ENCODE measurements around the gene TSPAN32.

TSPAN32 gene

DNA sequence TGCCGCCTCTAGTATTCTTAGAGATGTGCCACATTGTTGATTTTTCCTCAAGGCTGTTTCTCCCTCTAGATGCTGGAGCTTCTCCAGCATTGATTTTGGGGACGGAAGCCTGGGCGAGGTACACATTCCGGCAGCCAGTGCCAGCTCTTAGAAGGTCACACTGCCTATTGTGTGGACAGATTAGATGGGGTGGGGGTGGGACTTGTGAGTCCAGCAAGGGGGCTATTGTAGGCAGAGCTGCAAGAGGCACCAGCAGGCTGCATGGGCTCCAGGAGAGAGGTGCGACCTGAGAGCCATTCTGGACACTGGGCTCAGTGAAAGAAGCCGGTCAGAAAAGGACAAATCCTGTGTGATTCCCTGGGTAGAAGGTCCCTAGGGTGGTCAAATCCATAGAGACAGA lies 12.5 kb upstream of the TSPAN32 start:
- no peak for DNase-seq (ENCODE audit: low spot score)

DNA sequence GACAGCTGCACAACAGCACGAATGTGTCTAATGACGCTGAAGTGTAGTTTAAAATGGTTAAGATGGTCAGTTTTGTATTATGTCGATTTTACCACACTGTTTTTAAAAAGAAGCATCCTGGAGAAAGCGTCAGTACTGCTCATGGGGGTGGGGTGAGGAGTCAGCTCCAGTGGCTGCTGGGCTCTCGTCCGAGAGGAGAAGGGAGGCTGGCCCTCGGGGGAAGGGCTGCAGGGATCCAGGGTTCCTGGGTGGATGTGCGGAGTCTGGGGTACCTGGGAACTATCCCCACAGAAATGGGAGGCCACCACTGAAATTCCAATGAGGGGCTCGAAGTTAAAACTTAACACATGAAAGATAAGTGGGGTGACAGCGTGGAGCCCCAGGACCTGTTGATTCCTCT lies 12.0 kb upstream of the TSPAN32 start:
- DNase-seq (ENCODE audit: low spot score) = no peak

DNA sequence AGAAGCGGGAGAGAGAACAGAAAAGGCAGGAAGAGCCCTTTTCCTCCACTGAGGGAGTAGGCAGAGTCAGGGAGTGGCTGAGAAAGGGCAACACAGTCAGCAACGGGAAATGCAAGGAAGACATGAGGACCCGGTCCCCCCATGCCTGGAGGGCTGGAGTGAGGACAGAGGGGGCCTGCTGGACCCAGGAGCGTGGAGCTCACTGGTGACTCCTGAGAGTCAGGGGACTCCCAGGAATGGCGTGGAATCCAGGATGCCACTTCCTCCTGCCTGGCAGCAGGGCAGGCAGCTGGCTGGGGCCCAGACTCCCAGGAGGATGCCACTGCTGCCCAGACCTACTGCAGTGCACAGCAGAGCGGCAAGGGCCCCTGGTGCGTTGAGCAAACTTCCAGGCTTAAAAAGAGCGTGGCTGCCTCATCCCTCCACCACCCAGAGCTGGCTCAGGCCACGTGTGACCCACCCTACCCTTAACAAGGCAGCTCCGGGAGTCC lies 11.4 kb upstream of the TSPAN32 start:
- DNase-seq (ENCODE audit: low spot score) = no peak

DNA sequence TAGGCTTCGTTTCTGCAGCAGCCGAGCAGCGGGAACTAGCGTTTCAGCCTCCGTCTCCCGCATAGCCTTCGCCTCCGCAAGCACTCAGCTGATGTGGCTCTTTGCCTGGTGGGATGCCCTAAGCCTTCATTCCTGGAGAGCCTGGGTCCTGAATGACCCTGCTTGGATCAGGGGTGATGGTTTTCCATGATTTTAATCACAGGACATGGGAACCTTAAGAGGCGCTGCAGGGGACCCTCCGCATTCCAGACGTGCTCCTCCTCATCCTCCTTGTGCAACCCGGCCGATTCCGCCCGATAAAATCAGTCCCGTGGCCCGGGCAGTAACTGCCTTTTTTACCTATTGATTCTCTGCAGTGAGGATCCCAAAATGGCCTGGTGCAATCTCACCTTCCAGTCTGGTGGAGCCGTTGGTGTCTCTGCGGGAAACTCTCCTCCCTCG lies 8.3 kb upstream of the TSPAN32 start:
- no peak for DNase-seq (ENCODE audit: low spot score)

DNA sequence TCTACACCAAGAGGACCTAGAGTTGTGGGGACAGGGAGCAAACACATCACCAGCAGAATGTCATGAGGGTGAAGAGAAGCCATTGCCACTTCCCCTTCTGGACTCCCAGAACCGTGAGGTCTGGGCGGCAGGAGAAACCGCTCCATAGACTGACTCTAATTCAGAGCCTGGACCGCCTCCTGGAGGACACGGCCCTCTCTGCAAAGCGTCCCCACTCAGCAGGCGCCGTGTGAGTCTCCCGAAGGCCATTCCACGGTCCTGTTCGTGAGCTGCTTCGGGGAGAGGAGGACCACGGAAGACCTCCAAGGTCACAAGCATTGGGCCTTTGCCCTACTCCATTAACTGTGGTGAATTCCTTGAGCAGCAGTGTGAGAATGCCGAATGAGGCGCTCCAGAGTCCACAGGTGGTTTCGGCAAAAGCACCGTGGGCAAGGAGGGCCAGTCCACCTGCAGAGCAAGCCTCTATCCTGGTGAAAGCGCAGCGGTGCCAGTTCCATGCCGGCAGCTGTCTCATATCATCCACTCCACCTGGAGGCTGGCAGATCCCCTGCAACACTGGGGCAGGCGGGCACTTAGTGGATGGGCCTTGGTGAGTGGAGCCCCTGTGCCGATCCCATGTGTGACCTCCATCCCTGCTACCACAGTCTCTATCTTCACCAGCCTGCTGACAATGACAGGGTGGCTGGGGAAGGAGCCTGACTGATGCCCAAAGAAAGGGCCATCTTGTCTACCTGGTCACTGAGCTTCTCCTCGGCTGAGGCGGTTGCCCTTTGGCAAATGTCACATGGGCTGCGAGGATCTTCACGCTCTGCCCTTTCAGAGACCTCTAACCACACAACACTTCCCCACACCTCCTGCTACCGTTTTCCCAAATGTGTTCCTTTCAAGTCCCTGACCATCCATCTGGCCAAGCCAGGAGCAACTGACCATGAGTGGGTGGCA lies 7.6 kb upstream of the TSPAN32 start:
- DNase-seq (ENCODE audit: low spot score) = no peak

DNA sequence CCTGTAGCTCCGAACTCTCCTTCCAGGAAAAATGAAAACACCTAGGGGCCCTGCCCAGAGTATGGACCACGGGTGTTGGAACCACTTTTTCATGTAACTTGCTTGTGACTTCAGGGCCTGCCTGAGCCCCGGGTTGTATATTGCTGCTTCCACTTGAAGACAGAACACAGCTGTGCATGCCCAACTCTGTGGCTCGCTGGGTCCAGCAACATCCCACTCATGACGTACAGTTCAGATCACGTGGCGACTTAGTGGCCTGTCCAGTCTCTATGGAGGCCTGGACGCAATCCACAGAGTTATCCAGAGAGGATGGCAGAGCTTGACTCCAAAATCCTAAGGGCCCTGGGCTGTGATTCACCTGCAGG lies 6.9 kb upstream of the TSPAN32 start:
- no peak for DNase-seq (ENCODE audit: low spot score)

DNA sequence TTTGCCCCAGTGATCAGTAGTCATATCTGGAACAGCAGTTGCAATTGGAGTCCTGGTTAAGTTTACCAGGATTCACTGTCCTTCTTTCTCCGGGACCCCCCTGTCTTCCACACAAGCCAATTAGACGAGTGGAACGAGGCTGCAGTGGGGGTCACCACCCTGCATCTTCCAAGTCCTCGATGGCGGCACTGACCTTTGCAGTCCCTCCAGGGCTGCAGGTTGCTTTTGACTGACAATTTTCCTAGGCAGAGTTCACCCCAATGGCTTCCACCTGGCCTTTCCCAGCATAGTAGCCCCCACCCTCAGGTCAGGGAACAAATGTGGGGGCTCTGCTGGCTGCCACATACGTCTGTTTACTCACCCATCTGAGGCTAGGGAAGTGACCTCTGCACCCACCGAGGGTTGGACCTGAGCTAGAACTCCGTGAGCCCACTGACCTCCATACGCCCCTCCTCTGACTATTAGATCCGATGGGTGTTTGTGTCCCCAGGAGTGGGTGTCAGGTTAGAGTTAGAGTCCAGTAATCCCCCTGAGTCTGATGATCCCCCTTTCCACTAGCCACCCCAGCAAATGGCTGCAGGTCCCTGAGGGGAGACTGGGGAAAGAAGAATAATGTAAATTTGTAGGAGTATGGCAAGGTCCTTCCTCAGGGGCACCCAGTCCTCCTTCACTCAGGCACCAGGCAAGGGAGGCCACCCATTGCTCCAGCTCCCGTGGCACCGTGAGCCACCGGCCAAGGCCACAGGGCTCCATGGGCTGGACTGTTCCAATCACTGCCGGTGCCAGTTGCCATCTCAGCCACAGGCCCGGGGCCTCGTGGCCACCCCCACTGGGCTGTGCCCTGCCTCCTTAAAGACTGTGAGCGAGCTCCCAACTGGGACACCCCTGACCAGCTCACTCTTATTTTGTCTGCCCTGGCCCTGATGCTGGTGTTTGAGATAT lies 5.6 kb upstream of the TSPAN32 start:
- DNase-seq (ENCODE audit: low spot score) = no peak

DNA sequence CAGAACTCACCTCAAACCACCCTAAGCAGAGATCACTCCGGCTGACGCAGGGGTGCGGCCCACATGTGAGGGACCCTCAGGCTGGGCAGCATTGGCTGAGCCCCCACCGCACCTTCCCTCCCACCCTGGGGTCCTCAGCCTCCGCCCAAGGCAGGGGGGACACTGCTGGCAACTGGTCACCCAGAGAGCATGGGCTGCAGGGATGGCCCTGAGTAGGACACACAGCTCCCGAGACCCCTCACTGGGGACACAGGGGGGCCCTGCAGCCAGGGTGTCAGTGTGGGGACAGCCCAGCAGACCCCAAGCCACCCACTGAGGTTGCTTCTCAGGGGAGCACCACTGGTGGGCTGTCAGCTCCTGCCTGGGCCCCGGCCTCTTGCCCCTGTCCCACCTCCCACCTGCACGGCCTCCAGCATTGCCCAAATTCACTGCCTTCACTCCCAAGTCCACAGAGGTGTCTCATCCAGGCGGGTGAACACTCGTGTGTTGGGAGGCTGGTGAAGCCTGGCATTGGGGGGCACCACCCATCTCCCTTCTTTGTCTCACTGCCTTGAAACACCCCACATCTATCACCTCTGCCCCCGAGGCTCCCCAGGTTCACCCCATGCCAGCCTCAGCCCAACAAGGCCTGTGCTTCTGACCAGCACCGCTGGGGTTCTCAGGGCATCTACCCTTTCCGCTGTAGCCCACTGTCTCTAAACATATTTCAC lies 4.7 kb upstream of the TSPAN32 start:
- DNase-seq (ENCODE audit: low spot score) = no peak

DNA sequence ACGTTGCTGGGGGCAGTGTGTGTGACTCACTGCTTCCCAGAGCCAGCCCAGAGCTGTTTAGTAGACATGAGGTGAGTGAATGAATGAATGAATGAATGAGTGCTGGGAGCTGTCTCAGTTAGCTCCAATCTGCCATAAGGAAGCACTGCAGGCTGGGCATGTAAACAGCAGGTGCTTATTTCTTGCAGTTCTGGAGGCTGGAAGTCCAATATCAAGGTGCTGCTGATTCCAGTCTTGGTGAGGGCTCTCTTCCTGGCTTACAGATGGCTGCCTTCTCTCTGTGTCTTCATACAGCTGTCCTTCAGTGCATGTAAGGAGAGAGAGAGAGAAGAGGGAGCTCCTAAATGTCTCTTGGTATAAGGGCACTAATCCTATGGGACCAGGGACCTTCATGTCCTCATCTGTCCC lies 4.2 kb upstream of the TSPAN32 start:
- no peak for DNase-seq (ENCODE audit: low spot score)

DNA sequence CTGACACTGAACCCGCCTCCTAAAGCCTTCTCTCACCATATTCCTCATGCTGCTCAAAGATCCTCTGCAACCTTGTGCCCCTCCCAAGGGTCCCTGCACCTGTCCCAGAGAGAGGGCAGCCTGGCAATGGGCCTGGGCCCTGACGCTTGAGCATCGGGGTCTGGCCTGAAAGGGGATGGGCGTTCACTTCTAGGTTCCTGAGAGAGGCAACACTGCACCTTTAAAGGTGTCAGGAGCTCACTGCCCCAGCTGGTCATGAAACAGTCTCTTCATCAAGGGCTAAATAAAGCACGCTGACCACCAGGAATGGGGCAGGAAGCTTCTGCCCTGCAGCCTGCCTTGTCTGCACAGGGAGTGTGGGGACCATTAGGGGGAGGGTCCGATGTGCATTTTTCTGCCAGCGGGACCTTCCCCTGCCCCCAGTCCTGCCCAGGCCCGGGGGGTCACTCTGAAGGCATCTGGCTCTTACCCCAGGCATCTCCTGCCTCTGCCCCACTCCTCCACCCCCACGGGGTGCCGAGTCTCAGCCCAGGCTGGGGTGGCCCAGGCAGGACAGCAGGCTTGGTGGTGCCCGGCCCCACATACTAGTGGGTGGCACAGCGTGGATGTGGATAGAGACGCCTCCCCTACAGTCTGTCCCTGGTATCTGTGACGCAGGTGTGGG lies 3.5 kb upstream of the TSPAN32 start:
- DNase-seq (ENCODE audit: low spot score) = no peak

DNA sequence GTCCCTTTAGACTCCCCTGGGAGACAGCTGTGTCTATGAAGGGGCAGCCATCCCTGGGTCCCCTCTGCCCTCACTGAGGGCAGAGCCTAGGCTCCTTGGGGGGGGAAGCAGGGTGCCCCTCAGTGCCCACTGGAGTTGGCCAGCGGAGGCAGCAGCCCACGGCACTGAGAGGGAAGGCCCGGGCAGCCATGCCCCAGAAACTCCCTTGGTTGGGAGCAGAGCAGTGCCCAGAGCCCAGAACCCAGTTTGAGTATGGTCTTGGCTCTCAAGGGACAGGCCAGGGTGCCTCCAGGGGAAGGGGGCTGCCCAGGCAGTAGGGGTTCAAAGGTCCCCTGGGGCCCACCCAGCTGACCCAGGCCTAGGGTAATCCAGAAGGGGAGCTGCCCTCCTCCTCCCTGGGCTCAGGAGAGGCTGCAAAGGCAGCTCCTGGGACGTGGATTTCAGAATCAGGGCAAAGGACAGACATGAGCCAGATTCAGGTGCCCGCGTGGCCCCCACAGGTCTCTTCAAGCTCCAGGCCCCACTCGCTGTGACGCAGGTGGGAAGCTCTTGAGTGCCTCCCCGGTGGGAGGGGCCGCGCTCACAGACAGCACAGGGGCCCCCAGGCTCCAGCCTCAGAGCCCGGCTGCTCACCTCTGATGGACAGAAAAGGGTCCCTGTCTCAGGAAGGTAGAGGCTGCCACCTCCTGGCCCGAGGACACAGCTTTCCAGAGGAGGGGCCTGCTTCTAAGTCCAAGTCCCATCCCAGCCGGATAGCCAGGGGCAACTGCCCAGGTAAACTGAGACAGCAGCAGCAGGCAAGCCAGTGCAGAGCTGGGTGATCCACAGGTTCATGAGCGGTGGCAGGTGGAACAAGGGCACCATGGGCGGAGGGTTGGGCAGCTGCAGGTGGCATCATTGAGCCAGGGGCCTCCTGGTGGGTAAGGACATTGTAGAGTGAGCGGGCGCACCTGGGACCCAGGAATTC lies 2.7 kb upstream of the TSPAN32 start:
- no peak for DNase-seq (ENCODE audit: low spot score)

DNA sequence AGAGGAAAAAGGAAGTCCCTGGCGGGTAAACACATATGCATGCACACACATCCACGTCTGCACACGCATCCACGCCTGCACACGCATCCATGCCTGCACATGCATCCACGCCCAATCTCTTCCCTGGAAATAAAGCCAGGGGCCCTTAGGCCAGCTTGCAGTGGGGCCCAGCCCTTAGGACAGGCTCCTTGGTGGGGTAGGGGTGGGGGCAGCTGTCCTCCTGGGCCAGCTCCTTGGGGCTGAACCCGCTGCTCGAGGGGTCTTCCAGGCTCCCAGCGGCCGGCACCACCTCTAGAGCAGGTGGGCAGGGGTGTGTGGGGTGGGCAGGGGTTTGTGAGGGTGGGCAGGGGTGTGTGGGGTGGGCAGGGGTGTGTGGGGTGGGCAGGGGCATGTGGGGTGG lies 2.0 kb upstream of the TSPAN32 start:
- no peak for DNase-seq (ENCODE audit: low spot score)

DNA sequence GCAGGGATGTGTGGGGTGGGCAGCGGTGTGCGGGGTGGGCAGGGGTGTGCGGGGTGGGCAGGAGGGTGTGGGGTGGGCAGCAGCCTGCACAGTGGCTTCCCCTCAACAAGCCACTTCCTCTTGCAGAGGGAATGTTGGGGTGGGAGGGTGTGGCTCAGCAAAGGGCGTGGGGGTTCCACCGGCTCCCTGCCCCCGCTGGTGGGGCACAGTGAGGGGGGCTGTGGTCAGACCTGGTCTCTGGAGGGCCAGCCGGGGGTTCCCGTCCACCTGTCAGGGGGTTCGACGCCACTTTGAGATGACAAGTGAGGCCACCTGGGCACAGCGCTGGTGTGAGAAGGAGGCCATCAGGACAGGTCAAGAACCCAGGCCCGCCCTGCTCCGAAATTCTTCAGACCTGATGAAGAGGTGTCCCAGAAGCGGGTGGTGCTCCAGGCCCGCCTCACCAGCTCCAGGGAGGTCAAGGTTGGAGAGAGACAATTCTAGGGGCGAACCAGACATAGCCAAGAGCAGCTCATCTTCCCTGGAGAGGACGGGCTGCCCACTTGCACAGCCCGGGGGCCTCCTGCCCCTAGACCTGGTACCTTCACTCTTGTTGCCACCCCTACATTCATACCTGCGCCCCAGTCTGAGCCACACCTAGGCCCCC lies 1.4 kb upstream of the TSPAN32 start:
- no peak for DNase-seq (ENCODE audit: low spot score)

DNA sequence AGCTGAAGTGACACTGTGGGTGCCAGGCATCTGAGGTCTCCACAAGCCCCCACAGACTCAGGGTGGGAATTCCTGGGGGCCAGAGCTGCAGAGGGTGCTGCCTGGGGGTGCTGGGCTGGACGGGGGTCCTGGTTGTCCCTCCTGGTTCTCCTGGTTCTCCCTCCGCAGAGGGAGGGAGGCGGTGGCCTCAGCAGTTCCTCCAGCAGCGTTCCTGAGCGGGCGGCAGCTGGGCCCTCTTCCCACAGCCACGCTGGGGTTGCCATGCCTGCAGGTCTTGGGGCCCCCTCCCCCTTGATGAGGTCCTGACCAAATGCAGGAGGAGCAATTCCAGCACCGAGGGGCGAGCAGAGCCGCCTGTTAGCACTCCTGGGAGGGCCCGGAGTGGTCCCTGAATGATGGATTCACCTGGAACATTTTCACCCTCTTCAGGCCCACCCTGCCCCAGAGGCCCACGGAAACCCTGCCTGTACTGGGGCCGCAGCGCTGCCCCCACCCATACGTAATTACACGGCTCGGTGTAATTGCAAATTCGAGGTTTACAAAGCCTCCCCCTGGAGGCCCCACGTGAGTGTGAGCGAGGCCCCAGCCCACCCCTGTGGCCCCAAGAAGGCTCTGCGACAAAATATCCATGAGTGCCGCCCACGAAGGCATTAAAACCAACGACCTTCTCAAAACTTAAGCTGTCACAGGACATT lies 730 bp upstream of the TSPAN32 start:
- no peak for DNase-seq (ENCODE audit: low spot score)

DNA sequence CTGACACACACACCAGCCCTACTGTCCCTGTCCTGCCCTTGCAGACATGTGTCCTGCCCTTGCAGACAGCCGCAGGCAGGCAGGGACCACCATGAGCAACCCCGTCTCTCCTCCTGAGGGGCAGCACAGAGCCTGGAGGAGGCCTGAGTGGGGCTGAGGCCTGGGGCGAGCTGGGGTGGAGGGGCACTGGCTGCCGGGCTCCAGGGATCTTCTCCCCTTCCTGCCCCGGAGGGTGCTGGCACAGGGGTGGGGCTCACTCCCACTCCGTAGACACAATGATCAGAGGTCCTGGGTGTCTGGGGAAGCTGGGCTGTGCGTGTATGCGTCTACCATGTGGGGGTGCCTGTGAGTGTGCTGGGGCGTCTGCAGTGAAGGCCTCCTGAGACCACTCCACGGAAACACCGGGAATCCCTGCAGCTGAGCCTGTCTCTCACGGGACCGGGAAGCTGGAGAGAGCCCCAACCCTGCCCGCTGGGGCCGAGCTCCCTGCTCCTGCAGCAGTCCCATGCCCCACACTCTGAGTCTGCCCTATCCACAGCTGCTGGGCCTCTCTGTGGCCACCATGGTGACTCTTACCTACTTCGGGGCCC lies 588 bp downstream of the TSPAN32 start:
- DNase-seq (ENCODE audit: low spot score) = no peak

DNA sequence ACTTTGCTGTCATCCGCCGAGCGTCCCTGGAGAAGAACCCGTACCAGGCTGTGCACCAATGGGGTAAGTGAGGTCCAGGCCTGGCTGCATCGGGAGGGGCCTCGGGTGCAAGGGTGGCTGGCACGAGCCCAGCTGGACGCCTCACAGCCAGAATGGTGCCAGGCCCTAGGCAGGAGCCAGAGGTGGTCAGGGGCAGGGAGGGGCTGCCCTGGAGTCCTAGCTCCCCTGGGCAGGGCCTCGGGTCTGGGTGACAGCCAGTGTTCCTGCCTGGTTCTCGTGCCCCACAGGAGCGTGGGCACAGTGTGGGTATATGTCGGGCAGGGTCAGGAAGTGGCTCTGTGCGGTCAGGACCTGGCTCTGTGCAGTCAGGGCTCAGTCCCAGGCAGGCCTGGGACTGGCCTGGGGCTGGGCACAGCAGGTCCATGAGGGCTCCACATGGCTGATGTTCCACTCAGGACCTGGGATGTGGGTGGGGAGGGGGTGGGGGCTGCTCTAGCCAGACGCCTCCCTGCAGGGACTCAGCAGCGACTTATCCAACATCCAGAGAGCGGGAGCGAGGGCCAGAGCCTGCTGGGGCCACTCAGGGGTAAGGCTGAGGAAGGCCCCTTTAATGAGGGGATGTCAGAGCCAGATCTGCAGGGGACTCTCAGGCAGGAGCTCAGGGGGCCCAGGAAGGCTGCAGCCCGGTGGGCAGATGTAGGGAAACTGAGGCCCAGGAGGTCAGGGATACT lies 1.2 kb downstream of the TSPAN32 start:
- no peak for DNase-seq (ENCODE audit: low spot score)

DNA sequence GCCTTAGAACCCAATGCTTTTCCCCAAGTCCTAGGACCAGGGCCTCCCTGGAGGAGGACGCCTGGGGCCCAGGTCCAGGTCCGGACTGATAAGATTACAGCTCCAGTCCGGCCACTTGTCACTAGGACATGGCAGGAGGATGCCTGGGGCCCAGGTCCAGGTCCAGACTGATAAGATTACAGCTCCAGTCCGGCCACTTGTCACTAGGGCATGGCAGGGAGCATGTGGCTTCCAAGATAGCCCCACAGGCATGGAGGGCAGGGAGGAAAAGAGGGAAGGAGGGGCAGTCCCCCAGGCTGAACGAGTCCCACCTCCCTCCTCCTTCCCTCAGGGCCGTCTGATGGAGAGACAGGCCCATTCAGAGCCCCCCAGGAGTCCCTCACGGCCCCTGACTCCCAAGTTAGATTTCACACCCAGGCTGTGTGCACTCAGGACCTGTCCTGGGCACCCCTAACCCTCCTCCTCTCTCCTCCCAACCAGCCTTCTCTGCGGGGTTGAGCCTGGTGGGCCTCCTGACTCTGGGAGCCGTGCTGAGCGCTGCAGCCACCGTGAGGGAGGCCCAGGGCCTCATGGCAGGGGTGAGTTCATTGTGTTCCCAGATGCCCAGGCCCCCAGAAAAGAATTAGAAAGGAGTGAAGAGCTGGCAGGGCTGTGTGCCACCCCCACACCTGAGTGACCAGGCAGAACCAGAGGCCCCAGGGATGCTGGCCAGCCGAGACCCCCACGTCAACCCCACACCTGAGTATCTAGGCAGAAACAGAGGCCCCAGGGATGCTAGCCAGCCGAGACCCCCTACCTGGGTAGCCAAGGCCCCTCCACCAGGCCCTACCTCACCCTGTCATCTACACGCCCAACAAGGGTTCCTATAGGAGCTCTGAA lies 2.1 kb downstream of the TSPAN32 start:
- no peak for DNase-seq (ENCODE audit: low spot score)

All from Ammon's horn (tissue), 1 donor.